Lower leg skin (tissue), 3 donors: ENCODE results near the gene MTFR1L.

ENCODE experiments used
- CTCF ChIP-seq, 3 donors: fragments of 450-650 bp; IDR thresholded peaks; one replicate each; pipeline ENCODE4 v1.5.1; 2016; ENCODE audit warnings: antibody characterized with exemption in 3 of 3, mild to moderate bottlenecking in 3 of 3, moderate library complexity in 2 of 3
- POLR2A ChIP-seq, 2 donors: fragments of 450-650 bp; IDR thresholded peaks; one replicate each; pipeline ENCODE4 v1.6.1; 2016 to 2017; ENCODE audit warnings: antibody characterized with exemption in 2 of 2, mild to moderate bottlenecking in 1 of 2, moderate library complexity in 1 of 2

GRCh38 chr1:25821112-25821476 lies 1.3 kb downstream of the MTFR1L start:
- no peak for TF ChIP-seq CTCF (IDR thresholded peaks at IDR 0.05)
- TF ChIP-seq POLR2A (IDR thresholded peaks at IDR 0.05): no peak
